Right atrium auricular region (tissue), 2 donors: ENCODE data around the gene SLC16A3. TPM values are rescaled to one million over a fixed set of nuclear protein-coding genes. Genes with fewer than 3 reads are reported as not detected.
"Not testable (repeated sequence)": the region's sequence is repeated elsewhere in the genome, so short reads cannot be mapped to it uniquely, and the experiment has no call there.

Experiments
- DNase-seq: peaks from one replicate; pipeline ENCODE4 v3.0.0-alpha.2; 2019; ENCODE audit warnings: low spot score
- H3K27ac ChIP-seq, 2 donors: fragments of 200-600 bp; sonication (generic); 1 replicate in 1 of 2; 2 replicates in 1 of 2; pipeline ENCODE4 v1.5.1; 2016 to 2019
- H3K27me3 ChIP-seq, 2 donors: fragments of 200-600 bp; sonication (generic); one replicate each; pipeline versions ENCODE4 v1.5.1 to v1.6.0; 2017 to 2019
- H3K36me3 ChIP-seq: fragments of 200-600 bp; sonication (generic); one replicate; pipeline ENCODE4 v1.5.1; 2016
- H3K4me1 ChIP-seq, 2 donors: fragments of 200-600 bp; sonication (generic); one replicate each; pipeline versions ENCODE4 v1.5.1 to v1.6.0; 2017 to 2019
- H3K4me3 ChIP-seq, 2 donors: fragments of 200-600 bp; sonication (generic); 1 replicate in 1 of 2; 2 replicates in 1 of 2; pipeline ENCODE4 v1.5.1; 2017 to 2019; ENCODE audit warnings: mild to moderate bottlenecking in 1 of 2, moderate library complexity in 1 of 2
- H3K9me3 ChIP-seq, 2 donors: fragments of 200-600 bp; sonication (generic); one replicate each; pipeline ENCODE4 v1.5.1; 2019
- CTCF ChIP-seq, 2 donors: fragments of 200-600 bp; sonication (generic); IDR thresholded peaks; one replicate each; pipeline ENCODE4 v1.5.1; 2019; ENCODE audit warnings: antibody characterized with exemption in 2 of 2
- total RNA-seq, 2 donors: library from RNA; depleted of rRNA; stranded (reverse); fragments of >200 nt; gene quantifications; one replicate each; pipeline ENCODE4 v1.1.0, GENCODE V29; 2016

SLC16A3 gene
- total RNA-seq, 2 donors from 2014 or later, result 5.0 to 19.5 TPM

DNA sequence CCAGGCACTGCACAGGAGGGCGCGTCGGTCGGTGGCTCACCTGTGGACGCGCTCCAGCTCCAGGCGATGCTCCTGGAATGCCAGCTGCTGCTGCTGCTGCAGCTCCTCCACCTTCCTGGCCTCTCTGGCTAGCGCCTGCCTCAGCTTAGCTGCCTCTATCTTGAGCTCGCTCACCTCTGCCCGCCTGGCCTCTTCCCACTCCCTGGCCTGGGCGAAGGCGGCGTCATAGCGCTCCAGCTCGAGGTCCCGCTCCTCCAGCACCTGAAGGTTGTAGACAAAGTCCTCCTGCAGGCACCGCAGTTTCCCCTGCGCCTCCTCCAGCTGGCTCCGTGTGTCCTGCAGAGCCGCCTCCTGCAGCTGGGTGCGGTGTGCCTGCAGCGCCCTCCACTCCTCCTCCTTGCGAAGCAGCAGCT lies 27.3 kb upstream of the SLC16A3 start:
- no peaks in the 10 kb centered on the region for H3K36me3 ChIP-seq
- H3K27me3 ChIP-seq, result no peaks in the 10 kb centered on the region
- H3K4me1 ChIP-seq, result peaks cover 0 to 11% of the 10 kb centered on the region in 2 donors
- TF ChIP-seq CTCF (IDR thresholded peaks at IDR 0.05), result no peak
- no peak for DNase-seq
- no peaks in the 10 kb centered on the region for H3K9me3 ChIP-seq
- no peak overlapping the region for H3K27ac ChIP-seq
- no peak overlapping the region for H3K4me3 ChIP-seq

- Histone ChIP-seq H3K27ac (no peak overlapping the region), H3K27me3 (no peaks in the 10 kb centered on the region), H3K4me3 (no peak overlapping the region), H3K36me3 (no peaks in the 10 kb centered on the region), H3K4me1 (peaks cover 0 to 11% of the 10 kb centered on the region in 2 donors), H3K9me3 (no peaks in the 10 kb centered on the region)
- TF ChIP-seq CTCF (IDR thresholded peaks at IDR 0.05), result no peak
- no peak for DNase-seq
These were observed 25.9 kb upstream of the SLC16A3 start for GRCh38 chr17:82202981-82203380.

- no peak overlapping the region for H3K4me3 ChIP-seq
- H3K27ac ChIP-seq, result no peak overlapping the region
- no peak for DNase-seq
- peaks cover 0 to 11% of the 10 kb centered on the region in 2 donors for H3K4me1 ChIP-seq
- no peaks in the 10 kb centered on the region for H3K36me3 ChIP-seq
- no peaks in the 10 kb centered on the region for H3K27me3 ChIP-seq
- no peak for TF ChIP-seq CTCF (IDR thresholded peaks at IDR 0.05)
- no peaks in the 10 kb centered on the region for H3K9me3 ChIP-seq
These were observed 24.9 kb upstream of the SLC16A3 start for GRCh38 chr17:82203920-82204319.

DNA sequence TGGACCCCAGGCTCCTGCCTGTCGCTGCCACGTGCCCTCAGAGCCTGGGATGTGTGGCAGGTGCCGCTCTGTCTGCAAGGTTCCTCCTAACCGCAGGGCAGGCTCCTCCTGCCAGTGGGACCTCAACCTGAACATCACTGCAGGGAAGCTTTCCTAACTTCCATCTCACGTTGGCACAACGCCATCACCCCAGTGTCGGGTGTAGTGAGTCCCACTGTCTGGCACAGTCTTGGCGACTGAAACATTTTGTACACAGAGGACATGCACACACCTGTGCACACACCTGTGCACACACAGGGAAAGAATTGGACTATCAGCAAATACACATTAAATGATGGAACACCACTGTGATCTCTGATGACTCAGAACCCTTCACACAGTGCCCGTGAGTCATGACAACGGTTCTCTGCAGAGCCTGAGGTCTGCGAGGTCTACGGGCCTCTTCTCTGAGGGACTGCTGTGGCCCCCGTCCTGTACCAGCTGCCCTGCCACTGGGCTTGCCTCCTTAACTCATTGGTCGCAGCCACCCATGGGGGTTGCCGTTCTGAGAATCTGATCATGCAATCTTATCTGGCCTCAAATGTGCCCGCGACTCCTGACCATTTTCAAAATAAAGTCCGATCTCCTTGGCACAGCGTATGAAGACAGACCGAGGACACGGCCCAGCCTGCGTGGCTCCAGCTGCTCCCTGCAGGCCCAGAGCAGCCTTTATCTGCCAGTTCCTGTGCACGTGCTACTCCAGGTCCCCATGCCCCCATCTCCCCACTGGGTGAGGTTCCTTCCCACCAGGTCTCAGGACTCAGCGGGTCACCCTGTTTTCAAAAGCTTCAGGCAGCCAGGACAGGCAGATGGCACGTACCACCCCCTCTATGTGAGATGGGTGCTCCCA lies 23.8 kb upstream of the SLC16A3 start:
- H3K4me3 ChIP-seq, result no peak overlapping the region
- no peak for DNase-seq
- H3K36me3 ChIP-seq, result no peaks in the 10 kb centered on the region
- H3K27me3 ChIP-seq, result no peaks in the 10 kb centered on the region
- no peak for TF ChIP-seq CTCF (IDR thresholded peaks at IDR 0.05)
- peaks cover 0 to 11% of the 10 kb centered on the region in 2 donors for H3K4me1 ChIP-seq
- peak overlapping the region in 1 of 2 donors; percentile 47 for H3K27ac ChIP-seq
- H3K9me3 ChIP-seq, result no peaks in the 10 kb centered on the region

DNA sequence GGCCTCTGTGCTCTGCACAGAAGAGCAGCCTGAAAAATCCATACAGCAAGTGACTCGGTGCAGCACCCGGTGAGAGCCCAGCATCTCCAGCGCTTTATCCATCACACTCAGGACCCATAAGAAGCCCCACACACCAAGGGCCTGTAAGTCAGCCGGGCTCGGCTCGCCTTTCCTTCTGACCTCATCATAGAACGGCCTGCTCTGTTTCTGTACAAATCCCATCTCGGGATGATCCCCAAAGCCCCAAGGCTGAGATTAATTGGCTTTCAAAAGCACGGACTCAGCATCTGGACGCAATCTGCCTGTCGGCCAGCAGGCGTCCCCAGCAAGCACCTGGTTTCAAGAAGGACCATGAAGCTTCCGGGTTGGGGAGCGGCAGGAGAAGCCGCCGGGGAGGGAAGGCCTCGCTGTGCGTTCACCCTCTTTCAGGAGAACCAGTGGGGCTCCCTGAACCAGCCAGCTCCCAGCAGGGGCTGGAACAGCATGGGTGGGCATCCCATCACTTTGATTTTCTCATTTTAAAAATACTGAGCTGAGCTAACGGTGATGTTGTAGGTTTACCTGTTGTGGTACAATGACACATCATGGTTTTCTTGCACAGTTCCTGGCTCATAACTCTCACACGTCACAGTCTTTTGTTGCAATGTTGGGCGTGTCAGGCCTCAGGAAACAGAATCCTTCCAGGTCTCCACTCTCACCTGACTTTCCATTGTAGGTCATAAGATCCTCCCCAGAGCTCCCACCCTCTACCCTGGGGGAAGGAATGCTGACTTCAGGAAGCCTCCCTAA lies 22.9 kb upstream of the SLC16A3 start:
- Histone ChIP-seq H3K9me3 (no peaks in the 10 kb centered on the region), H3K27me3 (no peaks in the 10 kb centered on the region), H3K27ac (peak overlapping the region; percentile 46 to 47), H3K4me1 (peaks cover 0 to 11% of the 10 kb centered on the region in 2 donors), H3K36me3 (no peaks in the 10 kb centered on the region), H3K4me3 (peak overlapping the region in 1 of 2 donors; percentile 11)
- peak; percentile 74 to 95 for TF ChIP-seq CTCF (IDR thresholded peaks at IDR 0.05)
- DNase-seq, result peak; percentile 87

- not testable (repeated sequence) for H3K9me3 ChIP-seq, H3K4me3 ChIP-seq, H3K36me3 ChIP-seq, H3K27me3 ChIP-seq, H3K27ac ChIP-seq, DNase-seq
- peaks cover 0 to 29% of the 10 kb centered on the region in 2 donors for H3K4me1 ChIP-seq
These were observed 18.2 kb upstream of the SLC16A3 start for GRCh38 chr17:82210655-82211054.
